GM21717 (cell line): ENCODE data around the gene MAP3K20.
"Not testable (repeated sequence)": the region's sequence is repeated elsewhere in the genome, so short reads cannot be mapped to it uniquely, and the experiment has no call there.

Source experiments
- ATAC-seq: cut with Tn5 transposase; IDR thresholded peaks from one replicate; pipeline ENCODE4 v1.9.1; 2021; ENCODE audit warnings: mild to moderate bottlenecking, moderate library complexity; ENCODE audit not compliant: unreplicated experiment

Gene MAP3K20

GRCh38 chr2:173262356-173262755, 186.7 kb downstream of the MAP3K20 start:
- not testable (repeated sequence) for ATAC-seq

DNA sequence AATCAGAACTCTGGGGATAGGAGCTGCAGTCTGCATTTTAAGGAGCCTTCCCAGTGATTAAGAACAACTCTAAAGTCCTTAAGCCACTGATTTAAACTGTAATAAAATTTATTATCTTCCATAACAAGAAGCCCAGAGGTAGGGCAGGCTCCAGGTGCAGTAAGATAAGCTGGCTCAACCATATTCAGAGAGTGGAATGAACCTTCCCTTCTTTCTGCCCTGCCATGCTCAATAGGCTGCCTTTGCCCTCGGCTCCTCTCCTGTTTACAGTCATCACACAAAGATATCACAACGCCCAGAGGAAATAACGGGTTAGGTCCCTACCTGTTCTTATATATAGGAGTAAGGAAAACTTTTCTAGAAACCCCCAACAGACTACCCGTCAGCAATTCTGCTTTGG, 188.5 kb downstream of the MAP3K20 start:
- no peak for ATAC-seq

DNA sequence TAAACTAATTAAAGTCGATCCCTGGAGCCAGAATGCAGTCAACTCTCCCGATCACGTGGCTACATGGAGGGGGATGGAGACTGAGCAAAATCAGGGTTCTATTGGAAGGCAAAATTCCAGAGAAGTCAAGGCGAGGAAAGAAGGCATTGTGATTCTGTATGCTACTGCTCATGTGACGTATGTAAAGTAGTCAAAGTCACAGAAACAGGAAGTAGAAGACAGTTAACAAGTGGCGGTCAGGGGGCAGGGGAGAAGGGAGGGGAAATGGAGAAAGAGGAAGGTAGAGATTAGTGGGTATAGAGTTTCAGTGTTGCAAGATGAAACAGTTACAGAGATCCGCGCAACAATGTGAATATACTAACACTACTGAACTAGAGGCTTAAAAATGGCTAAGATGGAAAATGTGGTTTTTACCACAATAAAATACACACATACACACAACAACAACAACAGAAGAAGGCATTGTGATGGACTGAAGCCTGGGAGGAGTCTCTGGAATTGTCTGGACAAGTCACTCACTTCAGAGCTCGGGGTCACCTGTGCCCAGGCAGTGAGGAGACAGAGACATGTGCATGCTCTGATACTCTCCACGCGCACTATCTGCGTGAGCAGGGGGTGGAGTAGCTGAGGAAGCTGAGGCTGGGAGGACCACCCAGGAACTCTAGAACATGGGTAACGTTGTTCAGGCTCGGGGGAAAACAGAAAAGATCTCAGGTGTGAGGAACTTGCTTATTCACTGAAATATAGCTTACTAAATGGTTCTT, 189.1 kb downstream of the MAP3K20 start:
- peak; percentile 96 for ATAC-seq

DNA sequence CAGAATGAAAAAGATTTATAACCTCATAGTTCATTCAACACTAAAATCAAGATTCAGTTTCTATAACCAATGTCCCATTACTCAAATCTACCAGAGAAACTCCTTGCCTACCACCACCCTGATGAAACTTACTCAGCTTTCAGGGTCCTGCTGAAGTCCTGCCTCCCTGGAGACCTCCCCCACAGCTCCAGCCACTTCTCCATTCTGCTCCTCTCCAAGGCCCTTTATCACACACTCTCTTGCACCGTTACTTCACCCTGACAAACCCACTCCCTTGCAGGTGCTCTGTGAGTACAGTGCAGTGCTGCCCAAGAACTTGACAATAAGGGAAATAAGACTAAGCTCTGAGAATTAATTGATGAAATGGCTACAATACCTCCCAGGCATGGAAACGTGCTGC, 195.5 kb downstream of the MAP3K20 start:
- no peak for ATAC-seq

GRCh38 chr2:173271825-173272224, 196.2 kb downstream of the MAP3K20 start:
- no peak for ATAC-seq

- no peak for ATAC-seq
Observed at GRCh38 chr2:173272849-173273248, 197.2 kb downstream of the MAP3K20 start.

- ATAC-seq: no peak
Observed at GRCh38 chr2:173278794-173279526, 203.3 kb downstream of the MAP3K20 start.

GRCh38 chr2:173279527-173279868, 203.9 kb downstream of the MAP3K20 start:
- ATAC-seq: no peak

- ATAC-seq: no peak
Observed at GRCh38 chr2:173280853-173281252, 205.2 kb downstream of the MAP3K20 start.

GRCh38 chr2:173281898-173282297, 206.3 kb downstream of the MAP3K20 start:
- ATAC-seq: not testable (repeated sequence)

- ATAC-seq: no peak
Observed at GRCh38 chr2:173282795-173283545, 207.3 kb downstream of the MAP3K20 start.

DNA sequence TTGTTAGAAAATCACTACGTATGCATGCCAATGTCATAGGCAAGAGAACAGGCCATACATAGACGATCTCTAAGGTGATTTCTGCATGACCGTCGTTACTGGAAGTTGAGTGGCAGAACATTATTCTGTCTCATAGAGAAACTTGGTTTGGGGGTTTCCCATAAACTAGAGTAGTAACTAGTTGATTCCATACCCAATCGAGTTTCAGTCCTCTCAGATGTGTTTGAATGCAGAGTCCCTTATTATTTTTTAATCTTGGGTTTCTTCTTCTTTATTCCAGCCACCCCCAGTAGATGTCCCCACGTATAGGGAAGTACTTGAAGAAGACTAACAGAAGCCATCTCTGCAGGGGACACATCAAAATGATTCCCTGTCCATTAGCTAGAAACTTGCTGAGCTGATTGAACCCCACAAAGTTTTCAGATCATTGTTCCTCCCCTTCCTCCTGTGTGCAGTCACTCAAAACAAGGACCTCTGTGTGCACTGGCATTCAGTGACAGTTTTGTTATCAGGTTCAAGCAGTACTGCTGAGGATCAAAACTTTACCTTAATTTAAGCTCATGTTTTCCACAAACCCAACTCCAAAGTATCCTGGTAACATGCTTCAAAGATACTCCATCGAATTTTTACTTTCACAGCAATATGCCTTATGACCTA, 210.6 kb downstream of the MAP3K20 start:
- peak; percentile 85 for ATAC-seq

DNA sequence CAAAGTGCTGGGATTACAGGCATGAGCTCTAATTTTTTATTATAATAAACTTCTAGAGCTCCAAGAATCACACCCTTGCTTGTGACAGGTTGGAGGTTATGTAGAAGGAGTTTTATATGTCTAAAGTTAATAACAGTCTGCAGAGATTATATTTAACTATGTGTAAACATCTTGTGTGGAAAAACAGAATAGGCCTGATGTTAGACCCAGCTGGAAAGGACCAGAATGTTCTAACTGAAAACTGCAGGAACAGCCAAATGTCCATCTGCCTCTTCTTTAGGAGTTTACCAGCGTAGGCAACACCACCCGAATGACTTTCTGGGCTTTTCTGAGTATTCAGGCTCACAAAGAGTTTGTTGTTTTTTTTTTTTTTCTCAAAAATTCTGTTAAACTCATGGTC, 211.9 kb downstream of the MAP3K20 start:
- no peak for ATAC-seq

GRCh38 chr2:173288561-173288960, 212.9 kb downstream of the MAP3K20 start:
- ATAC-seq: no peak

DNA sequence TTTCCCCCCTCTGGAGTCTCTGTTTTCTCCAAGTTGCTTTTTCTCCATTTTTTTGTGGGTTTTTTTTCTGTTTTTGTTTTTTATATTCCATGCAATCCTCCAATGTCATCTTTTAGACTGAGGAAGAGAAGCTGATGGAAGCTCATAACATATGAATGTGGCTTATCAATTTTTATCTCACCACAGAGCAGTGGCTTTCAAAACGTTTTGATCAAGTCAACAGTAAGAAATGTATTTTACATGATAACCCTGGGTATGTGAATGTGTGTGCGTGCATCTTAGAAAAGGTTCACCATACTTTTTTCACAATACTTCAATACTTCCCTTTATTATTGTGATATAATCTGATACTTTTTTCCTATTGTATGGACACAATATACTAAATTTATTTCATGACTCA, 214.4 kb downstream of the MAP3K20 start:
- no peak for ATAC-seq

- ATAC-seq: no peak
Observed at GRCh38 chr2:173290518-173290917, 214.9 kb downstream of the MAP3K20 start.

DNA sequence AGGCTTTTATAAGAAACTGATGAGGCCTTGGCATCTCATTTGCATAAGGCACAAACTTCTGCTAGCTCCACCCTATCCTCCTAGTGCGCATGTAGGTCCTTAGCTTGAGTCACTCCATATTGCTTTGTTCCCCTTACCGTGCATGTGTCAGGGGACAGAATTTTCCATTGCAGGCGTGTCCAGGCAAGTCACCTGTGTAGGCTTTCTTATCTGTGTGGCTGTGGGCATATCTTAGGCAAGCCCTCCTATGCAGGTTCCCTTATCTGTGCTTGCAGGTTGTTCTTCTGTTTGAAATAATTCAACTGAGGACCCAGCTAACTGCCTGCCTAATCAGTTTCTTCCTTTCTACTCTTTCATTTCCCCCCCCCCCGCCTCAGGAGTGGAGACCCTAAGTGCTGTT, 215.8 kb downstream of the MAP3K20 start:
- no peak for ATAC-seq

DNA sequence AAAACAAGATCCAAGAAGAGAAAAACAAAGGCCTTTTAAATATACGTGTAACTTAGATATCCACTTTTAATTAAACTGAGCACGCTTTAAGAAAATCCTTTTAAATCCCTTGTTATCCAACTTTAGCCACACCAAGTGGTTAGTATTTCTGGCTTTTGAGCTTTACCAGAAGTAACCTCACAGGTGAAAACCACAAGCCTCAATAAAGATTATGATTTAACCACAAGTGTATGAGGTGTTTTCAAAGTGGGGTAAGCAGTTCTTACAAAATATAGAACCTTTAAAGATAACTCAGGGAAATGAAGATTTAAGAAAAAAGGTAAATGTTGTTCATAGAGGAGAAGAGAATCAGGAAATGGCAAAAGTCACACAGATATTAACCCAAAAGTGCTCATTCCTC, 220.6 kb downstream of the MAP3K20 start:
- no peak for ATAC-seq

- no peak for ATAC-seq
Observed at GRCh38 chr2:173298536-173299097, 223.0 kb downstream of the MAP3K20 start.

DNA sequence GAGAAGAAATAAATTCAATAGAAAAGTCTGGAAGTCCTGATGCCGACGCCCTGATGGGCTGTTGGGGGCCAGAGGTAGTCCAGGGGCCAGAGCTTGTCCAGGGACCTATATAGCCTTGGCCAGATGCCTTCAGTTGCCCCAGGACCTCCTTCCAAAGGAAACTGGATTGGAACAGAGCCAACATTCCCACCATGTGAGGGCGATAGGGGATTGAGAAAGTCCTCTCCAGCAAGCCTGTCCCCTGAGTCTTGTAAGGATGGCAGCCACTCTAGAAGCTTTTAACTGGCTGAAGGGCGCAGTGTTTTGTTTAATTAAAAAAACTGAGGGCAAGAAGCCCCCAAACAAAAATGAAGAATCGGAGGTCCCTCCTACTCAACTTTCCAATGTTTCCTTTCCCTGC, 224.1 kb downstream of the MAP3K20 start:
- ATAC-seq: no peak

- ATAC-seq: no peak
Observed at GRCh38 chr2:173300458-173300857, 224.8 kb downstream of the MAP3K20 start.
